Measurements from ENCODE around the gene DYNC1I1.

Gene DYNC1I1

DNA sequence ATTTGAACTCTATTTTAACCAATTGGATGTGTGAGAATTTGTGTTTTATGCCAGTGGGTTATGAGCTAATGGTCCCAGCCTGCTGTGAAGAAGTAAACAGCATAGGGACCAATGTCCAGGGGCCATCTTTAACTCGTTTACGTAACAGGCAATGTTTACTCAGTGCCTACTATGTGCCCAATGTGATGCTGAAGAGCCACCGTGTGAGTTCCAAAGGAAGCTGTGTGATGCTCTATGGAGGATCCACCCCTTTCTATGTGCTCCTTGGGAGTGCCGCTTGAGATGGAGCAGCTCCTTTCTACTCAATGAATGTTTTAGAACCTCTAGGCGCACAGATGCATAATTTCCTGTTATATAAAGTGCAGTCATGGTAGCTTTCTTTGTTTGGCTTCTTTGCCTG lies 21.3 kb downstream of the DYNC1I1 start:
- no peak for DNase-seq

DNA sequence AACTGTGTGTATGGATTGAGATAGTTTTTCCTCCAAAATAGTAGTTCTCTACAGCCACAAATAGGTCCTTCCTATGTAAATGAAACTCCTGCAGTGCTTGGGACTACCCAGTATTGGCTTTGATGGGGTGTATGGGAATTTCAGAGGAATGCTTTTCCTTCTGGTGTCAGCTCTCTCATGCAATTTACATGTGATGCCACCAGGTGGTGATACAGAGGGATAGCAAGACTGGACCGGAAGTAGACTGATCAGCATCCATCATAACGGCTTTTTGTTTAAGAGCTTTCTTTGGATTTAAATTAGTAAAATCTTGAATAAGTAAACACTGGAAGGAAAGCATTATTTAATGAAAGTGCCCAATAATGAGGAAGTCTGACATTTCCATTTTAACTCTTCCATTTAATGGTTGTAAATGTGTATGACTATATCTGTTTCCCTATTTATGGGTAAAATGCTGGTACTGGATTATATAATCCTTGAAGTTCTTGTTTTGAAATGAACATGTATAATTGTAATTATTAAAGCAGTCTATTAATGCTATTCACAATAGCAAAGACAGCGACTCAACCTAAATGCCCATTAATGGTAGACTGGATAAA lies 22.7 kb downstream of the DYNC1I1 start:
- no peak for DNase-seq

DNA sequence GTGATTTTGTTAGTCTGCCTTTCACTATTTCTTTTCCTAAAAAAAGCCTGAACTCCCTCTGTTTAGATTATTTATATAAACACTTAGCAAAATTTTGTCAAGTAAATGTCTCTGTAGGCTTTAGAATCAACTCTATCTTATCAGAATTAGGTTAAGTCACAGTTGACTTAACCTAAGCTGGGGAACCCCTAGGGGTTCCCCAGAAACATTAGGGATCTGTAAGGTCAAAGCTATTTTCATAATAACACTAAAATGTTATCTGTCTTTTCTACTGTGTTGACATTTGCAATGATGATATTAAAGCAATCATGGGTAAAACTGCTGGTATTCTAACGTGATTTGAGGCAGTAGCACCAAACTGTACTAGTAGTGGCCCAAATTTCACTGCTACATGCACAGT lies 24.3 kb downstream of the DYNC1I1 start:
- no peak for DNase-seq

DNA sequence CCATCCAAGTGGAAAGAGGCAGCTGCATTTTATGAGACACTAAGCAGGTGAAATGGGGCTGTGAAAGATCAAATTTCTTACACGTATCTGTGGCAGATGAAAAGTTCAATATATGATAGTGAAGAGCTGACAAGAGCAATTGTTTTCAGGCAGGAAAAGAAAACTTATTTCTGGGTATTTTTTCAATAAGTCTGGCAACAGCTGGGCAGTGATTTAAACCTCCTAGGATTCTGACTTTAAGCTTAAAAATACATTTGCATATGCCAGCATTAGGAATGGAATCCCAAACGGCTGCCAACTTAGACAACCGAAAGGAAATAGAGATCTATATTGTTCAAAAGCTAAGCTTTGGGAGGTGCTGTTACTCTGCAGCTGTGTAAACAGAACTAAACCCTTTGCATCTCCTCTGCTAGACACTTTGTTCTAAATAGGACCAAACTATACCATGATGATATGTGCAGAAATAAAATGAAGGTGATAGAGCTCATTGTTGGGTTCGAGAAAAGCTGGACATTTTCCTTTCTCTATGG lies 26.1 kb downstream of the DYNC1I1 start:
- no peak for DNase-seq

DNA sequence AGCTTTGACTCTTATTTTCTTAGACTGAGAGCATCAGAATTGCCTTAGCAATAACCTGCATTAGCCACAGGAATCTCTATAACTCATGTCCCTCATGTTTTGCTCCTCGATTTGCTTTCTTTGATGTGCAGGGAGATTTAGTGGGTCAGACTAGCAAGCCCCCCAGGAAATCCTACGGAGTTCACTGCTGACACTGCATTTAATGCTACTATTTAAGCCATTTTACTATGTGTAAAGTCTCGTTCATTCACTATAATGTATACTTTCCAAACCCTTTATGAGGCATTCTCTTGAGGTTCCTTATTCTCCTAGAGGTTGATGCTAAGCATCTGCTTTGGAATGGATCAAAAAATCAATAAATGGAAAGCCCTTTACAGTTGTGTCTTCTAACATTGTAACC lies 28.4 kb downstream of the DYNC1I1 start:
- DNase-seq = no peak

DNA sequence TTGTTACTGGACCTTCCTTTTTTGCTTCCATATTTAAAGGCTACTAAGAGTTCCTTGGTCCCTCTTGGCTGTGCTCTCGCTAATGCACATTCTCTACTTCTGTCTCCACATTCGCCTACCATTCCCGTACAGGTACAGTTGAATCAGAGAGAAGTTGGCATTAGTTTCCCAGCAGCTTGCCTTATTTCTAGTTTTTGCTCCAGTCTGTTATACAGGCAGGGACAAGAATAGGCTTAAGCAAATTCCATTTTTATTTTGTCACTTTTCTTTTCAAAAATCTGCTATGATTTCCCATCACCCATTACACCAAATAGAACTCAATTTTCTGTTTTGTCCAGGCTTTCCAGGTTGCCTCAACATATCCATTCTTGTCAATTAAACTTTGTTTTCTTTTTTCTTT lies 29.9 kb downstream of the DYNC1I1 start:
- DNase-seq = no peak

DNA sequence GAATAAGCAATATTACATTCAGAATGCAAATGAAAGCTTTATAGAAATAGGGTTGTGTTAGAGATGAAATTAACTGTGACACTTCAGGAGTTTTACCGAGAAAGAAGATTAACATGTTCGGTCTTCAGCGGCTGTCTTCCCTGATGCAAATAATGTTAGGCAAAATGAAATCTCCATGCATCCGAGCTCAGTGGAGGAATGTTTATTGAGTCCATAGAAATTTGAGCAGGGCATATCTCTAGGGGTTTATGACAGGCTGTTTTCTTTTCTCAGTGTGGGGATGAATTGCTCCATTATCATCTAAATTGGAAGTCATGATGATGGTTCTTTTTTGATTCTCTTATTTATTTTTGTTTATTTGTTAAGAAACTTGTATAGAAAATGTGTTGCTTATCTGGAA lies 31.7 kb downstream of the DYNC1I1 start:
- DNase-seq = no peak

DNA sequence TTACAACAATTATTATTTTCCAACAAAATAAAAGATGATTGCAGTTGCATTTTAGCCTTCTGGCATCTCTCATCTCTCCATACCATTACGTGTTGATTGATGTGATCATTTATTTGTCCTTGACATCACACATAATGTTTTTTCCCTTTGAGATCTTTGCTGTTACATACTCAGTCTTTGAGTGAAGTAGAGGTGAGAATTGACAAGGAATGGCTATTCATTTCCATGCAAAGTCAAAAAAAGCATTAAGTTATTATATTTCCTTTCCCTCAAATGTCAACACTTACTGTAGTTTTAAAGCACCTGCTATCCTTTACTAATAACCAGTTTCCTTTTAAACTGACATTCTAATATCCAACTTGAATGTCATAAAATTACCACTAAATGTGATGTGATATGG lies 33.6 kb downstream of the DYNC1I1 start:
- DNase-seq = no peak

DNA sequence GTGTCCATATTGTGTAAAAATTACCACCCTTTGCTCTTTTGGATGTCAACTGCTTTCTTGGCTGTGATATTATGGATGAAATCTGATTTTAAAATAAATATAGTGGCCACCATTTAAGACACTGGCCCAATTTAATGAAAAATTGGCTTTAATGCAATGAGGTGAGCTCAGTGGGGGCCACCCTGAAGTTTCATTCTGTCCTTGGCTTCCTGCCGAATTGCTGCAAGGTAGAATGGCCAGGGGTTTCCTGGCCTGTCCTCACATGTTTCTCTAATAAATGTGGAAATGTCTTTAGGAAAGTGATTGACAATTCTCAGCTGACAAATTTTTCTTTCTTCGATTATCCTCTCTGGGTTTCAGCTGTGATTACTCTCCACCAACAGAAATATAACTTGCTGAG lies 36.0 kb downstream of the DYNC1I1 start:
- DNase-seq = no peak

DNA sequence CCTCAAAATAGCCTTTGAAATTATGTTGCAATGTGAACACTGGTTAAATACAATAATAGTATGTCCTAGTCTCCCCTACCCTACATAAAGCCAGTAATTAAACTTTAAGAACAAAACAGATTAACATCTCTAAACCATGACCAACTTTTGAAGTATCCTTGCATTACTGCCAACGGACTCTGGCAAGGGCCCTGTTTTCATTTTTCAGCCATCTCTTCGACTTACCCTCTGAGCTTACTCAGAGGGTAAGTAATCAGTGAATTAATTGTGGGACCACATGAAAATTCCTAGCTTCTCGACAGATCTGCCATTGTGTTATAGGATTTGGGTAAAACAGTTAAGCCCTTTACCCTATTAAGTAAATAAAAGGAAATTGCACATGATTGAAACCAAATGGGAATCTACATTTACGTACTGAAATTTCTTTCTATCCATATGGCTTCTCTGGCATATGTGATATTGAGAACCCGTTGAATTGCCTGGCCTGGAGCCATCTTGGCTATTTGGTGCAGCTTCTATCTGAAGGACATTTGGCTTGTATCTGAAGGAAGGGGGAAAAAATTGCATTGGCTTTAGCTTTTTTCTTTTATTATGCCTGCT lies 39.6 kb downstream of the DYNC1I1 start:
- DNase-seq = no peak

DNA sequence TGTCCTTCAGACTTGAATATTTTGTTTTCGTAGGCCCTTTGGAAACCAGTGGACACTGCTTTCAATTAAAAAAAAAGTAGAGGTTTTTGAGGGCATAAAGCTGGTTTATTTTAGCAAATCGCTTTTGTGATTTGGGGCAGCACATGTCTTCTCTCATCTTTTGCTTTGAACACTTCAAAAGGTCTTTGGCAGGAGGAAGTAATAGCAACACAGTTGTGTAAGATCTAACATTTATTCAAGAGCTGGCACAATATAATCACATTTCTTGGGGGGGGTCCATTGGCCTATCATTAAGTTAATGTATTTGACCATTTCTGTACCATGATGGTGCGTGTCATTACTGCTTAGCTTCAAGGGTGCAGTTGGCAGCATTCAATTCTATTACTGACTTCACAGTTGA lies 42.4 kb downstream of the DYNC1I1 start:
- DNase-seq = no peak

DNA sequence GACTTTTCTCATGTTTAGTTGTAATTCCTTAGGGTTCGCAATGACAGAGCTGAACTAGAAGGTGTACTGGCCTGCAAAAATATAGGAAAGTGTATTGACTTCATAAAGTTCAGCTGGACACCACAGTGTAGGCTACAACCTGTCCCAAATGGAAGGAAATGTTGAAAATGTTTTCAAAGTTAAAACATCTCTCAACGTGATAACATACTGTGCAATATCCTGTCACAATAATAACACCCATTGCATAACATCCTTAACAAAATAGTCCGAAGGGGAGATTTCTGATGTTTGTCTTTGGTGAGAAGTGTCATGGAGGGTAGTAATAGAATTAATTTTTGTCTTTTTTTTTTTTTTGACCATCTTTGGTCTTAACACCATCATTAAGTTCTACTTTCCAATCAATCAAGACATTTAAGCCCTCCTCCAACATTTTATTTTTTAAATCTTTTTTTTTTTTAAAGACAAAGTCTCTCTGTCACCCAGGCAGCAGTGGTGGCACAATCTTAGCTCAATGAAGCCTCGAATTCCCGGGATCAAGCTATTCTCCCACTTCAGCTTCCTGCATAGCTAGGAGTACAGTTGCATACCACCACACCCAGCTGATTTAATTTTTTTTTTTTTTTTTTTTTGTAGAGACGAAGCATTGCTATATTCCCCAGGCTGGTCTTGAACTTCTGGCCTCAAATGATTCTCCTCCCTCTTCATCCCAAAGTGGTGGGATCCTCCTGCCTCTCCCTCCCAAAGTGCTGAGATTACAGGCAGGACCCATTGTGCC lies 45.7 kb downstream of the DYNC1I1 start:
- no peak for DNase-seq

DNA sequence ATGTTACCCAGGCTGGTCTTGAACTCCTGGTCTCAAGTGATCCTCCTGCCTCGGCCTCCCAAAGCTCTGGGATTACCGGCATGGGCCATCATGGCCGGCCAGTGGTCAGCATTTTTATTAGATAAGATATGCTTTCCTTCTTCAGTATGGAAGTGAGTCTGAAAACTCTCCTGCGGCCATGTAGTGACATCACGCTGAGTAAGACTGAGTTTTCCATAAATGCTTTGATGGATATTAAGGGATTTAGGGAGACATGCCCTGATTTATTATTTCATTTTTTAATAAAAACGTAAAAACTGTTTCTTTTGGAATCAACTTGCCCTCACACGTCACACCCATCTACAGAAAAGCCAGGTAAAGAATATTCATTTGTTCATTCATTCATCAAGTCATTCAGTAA lies 48.4 kb downstream of the DYNC1I1 start:
- no peak for DNase-seq

DNA sequence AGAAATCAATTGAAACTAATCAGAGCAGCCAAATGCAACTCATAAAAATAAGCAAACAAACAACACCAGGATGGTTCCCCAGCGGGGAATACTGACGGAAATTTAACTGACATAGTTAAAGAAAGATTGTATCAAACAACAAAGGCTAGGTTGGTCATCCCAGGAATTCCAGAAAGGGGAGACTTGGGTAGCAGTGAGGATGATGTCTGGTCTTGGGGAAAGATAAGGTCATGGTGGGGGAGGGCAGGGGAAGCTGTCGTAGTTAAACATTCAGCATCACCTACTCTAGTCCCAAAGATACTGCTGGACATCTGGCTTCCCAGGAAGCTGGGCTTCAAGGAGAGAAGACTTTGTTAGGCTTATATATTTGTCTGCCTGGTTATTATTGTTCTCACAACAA lies 50.4 kb downstream of the DYNC1I1 start:
- no peak for DNase-seq

DNA sequence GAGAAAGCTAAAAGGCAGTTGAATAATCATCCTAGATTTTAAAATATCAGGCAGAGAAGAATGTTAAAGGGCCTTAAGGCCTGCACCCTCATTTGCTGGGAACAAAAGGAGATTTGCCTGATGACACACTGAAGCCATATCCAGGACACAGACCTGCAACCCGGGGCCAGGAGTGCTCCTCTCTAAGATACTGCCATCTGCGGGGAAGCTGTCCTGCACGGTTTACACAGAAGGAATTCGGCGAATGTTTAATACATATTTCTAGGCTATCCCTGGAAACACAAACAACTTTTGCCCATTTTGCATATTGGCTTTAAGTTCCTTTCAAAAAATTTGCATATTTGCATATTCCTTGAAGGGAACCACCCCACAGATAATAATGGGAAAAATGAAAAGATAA lies 52.3 kb downstream of the DYNC1I1 start:
- DNase-seq = no peak

DNA sequence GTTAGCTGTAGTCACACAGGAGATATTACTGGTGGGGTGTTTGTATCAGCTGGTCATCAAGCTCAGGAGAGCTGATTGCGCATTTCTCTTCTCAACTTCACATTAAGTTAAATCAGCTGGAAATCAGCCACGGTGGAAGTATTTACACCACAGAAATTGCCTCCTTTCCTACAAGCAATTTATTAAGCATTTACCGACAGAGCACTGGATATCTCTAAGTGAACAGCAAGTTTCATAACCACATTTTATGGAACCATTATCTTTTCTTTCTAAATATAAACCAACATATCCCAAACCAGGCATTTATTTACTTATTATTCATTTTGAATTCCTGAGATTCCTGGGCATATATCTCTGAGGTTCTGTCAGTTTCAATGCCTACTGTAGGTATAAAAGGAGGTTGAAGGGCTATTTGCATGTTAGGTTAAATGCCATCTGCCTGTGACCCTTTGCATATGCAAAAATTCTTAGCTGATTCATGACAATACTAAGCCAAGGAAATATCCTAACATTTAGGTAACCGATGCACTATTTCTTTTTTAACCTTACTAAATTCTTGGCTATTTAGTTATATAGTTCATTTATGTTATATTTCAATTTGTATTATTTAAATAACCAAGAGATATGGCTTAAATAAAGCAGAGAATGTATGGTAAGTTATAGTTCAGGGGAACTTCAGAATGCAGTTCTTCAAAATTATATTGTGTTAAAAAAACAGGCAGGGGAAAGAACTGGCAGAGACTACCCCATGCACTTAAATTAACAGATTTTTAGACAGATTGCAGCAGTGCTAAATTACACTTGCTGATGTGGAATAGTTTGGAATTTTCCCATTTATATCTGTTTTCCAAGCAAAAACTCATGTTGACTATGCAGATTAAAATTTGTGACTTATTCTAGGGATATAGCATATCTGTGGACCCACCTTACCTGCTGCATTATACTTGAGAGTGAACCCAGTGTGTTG lies 56.8 kb downstream of the DYNC1I1 start:
- no peak for DNase-seq

DNA sequence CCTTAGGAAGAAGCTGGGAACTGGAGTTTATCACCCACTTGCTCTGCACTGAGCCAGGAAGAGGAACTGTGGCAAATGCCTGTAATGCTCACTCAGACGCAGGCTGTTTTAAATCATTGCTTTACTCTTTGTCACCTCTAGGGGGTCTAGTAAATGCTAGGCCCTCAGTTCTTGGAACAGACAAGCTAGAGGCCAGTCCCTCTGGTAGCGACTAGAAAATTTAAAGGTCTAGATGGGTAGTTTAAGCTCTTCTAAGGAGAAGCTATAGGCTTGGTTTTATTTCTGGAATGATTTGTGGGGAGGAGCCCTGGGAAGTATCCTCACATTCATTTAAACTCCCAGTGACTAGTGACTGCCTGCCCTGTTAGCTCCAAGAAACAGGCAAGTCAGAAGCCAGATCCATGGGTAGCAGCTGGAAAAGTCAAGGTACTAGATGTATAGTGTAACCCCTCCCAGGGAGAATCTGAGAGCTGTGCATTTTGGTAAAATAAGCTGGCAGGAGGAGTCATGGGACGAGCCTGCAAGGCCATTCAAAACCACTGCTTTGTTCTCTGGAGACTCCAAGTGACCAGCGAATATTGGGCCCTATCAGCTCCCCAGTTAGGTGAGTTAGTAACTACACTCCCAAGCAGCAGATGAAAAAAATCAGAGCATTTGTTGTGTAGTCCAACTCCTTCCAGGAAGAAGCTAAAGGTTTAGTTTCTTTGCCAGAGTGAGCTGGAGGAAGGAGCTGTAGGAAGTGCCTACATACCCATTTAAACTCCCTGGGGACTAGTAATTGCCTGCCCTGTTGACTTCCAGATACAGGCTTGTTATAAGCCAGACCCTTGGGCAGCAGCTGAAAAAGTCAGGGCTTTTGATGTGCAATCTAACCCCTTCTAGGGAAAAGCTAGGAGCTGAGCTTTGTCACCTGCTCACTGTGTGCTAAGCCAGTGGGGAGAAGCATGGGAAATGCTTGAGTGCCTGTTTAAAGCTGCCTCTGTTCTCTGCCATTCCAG lies 68.9 kb downstream of the DYNC1I1 start:
- DNase-seq = no peak

DNA sequence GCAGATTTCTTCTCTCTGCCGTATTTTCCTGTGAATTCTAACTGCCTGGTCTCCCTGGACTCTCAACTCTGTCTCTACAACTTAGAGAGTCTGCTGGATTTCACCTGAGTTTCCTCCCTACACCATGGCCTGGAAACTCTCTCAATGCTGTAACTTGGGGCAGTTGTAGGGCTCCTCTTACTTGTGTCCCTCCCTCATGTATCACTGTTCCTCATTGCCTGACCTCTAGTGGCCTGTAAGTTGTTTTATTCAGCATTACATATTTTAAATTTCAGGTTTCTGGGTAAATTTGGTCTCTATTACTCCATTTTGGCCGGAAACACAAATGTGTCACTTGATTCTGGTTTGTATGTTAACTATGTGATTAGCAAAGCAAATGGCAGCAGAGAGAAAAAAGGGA lies 70.9 kb downstream of the DYNC1I1 start:
- DNase-seq = no peak

DNA sequence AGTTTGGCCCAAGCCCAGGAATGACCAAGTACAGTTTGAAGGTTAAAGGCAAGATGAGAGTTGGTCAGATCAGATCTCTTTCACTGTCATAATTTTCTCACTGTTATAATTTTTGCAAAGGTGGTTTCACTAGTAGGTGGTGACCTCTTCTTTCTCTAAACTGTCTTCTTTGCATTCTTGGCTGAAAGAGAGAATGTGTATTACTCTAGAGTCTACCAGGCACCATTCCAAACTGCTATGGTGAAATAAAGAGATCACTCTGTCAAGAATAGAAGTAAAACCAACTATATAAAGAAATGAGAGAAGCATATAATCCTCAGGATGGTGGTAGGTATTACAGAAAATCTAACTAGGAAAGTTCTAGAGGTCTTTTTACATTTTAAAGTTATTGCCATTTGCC lies 72.7 kb downstream of the DYNC1I1 start:
- no peak for DNase-seq

DNA sequence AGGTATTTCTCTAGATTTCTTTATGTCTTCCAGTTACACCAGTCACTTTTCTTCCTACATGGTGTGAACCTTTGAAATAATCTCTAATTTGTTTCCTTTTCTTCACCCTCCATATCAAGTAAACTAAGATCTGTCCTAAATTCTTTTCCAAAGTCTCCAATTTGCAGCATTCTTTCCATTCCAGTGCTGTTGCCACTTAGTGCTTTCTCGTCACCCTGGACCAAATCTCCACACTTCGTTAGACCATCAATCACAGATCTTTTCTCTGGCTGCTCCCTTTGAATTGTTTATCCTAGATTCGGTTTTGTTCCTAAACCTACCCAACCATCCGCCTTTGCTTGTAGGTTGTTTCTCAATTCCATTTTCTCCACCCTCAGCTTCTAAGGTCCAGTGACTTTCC lies 74.7 kb downstream of the DYNC1I1 start:
- no peak for DNase-seq

DNA sequence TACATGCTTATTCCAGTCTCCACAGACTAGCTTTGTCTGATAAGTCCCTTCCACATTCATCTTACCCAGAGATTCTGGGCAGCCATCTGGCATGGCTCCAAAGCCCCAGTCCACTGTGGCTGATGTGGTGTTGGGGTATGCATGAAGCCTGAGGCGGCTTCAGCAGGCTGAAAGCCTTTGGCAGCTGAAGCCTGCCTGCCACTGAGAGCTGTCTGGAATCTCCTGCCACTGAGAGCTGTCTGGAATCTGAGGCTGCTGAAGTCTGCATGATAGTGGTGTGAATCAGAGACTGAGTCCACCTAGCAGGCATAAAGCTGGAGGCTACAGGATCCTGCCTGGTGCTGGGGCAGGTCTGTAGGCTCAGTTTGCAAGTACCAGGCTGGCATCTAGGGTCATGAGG lies 87.1 kb downstream of the DYNC1I1 start:
- no peak for DNase-seq

DNA sequence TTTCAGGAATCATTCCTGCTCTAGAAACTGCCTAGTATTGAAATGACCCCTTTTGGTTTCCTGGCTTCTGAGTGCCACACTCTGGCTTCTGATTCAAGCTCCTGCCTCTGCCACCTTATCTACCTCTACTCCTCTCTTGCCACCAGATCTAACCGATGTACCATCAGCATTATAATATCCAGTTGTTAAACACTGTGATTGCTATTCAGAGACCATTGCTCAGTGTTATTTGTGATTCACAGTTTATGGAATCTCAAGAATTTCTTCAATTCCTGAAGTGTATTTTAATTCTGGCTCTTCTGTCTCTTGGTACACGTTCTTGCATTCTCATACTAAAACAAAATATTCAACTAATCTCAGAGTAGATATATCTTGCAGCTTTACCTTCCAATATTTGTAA lies 88.7 kb downstream of the DYNC1I1 start:
- no peak for DNase-seq

Data from stimulated activated CD4-positive, alpha-beta T cell treated with anti-CD3 and anti-CD28 coated beads, Interleukin-2, amount 100 ng/mL, for 48 hours (primary cell).